ENCODE measurements around the gene CLNK.

Gene CLNK

GRCh38 chr4:10552591-10553280 lies 131.8 kb downstream of the CLNK start:
- DNase-seq (ENCODE audit: low read depth), result no peak
- no peak overlapping the region for H3K4me3 ChIP-seq (ENCODE audit: low read depth, low read length)

GRCh38 chr4:10535912-10536311 lies 148.7 kb downstream of the CLNK start:
- DNase-seq (ENCODE audit: low read depth), result no peak
- H3K4me3 ChIP-seq (ENCODE audit: low read depth, low read length), result no peak overlapping the region

GRCh38 chr4:10534820-10535219 lies 149.7 kb downstream of the CLNK start:
- no peak for DNase-seq (ENCODE audit: low read depth)
- H3K4me3 ChIP-seq (ENCODE audit: low read depth, low read length), result no peak overlapping the region

- H3K4me3 ChIP-seq (ENCODE audit: low read depth, low read length), result no peak overlapping the region
- DNase-seq (ENCODE audit: low read depth), result no peak
Observed at GRCh38 chr4:10532155-10532554, 152.4 kb downstream of the CLNK start.

GRCh38 chr4:10530137-10530786 lies 154.3 kb downstream of the CLNK start:
- no peak for DNase-seq (ENCODE audit: low read depth)
- no peak overlapping the region for H3K4me3 ChIP-seq (ENCODE audit: low read depth, low read length)

- H3K4me3 ChIP-seq (ENCODE audit: low read depth, low read length), result no peak overlapping the region
Observed at GRCh38 chr4:10529291-10530136, 155.1 kb downstream of the CLNK start.

GRCh38 chr4:10527438-10527837 lies 157.1 kb downstream of the CLNK start:
- no peak overlapping the region for H3K4me3 ChIP-seq (ENCODE audit: low read depth, low read length)
- DNase-seq (ENCODE audit: low read depth), result no peak

More at GRCh38 chr4:10529291-10530136, 155.1 kb downstream of the CLNK start:
- no peak for DNase-seq (ENCODE audit: low read depth)

- no peak for DNase-seq (ENCODE audit: low read depth)
- H3K4me3 ChIP-seq (ENCODE audit: low read depth, low read length), result no peak overlapping the region
Observed at GRCh38 chr4:10526429-10527222, 157.9 kb downstream of the CLNK start.

- no peak for DNase-seq (ENCODE audit: low read depth)
- no peak overlapping the region for H3K4me3 ChIP-seq (ENCODE audit: low read depth, low read length)
Observed at GRCh38 chr4:10524196-10524833, 160.3 kb downstream of the CLNK start.

- H3K4me3 ChIP-seq (ENCODE audit: low read depth, low read length), result no peak overlapping the region
- DNase-seq (ENCODE audit: low read depth), result no peak
Observed at GRCh38 chr4:10521424-10521823, 163.1 kb downstream of the CLNK start.

- H3K4me3 ChIP-seq (ENCODE audit: low read depth, low read length), result no peak overlapping the region
- DNase-seq (ENCODE audit: low read depth), result no peak
Observed at GRCh38 chr4:10509733-10510132, 174.8 kb downstream of the CLNK start.

- no peak for DNase-seq (ENCODE audit: low read depth)
- no peak overlapping the region for H3K4me3 ChIP-seq (ENCODE audit: low read depth, low read length)
Observed at GRCh38 chr4:10506077-10506476, 178.5 kb downstream of the CLNK start.

GRCh38 chr4:10504570-10505179 lies 179.9 kb downstream of the CLNK start:
- DNase-seq (ENCODE audit: low read depth), result no peak
- no peak overlapping the region for H3K4me3 ChIP-seq (ENCODE audit: low read depth, low read length)

GRCh38 chr4:10502717-10503116 lies 181.9 kb downstream of the CLNK start:
- H3K4me3 ChIP-seq (ENCODE audit: low read depth, low read length), result no peak overlapping the region
- no peak for DNase-seq (ENCODE audit: low read depth)

- H3K4me3 ChIP-seq (ENCODE audit: low read depth, low read length), result no peak overlapping the region
- DNase-seq (ENCODE audit: low read depth), result no peak
Observed at GRCh38 chr4:10500776-10501175, 183.8 kb downstream of the CLNK start.

- no peak overlapping the region for H3K4me3 ChIP-seq (ENCODE audit: low read depth, low read length)
- DNase-seq (ENCODE audit: low read depth), result no peak
Observed at GRCh38 chr4:10496200-10496599, 188.4 kb downstream of the CLNK start.

- DNase-seq (ENCODE audit: low read depth), result no peak
- no peak overlapping the region for H3K4me3 ChIP-seq (ENCODE audit: low read depth, low read length)
Observed at GRCh38 chr4:10495651-10496050, 188.9 kb downstream of the CLNK start.

GRCh38 chr4:10492464-10492863 lies 192.1 kb downstream of the CLNK start:
- DNase-seq (ENCODE audit: low read depth), result no peak
- no peak overlapping the region for H3K4me3 ChIP-seq (ENCODE audit: low read depth, low read length)

GRCh38 chr4:10491401-10491800 lies 193.2 kb downstream of the CLNK start:
- no peak overlapping the region for H3K4me3 ChIP-seq (ENCODE audit: low read depth, low read length)
- no peak for DNase-seq (ENCODE audit: low read depth)

Measured in skeletal muscle cell (primary cell).